HepG2 (cell line): ENCODE results near the gene GPRC5D. TPM values are rescaled to one million over a fixed set of nuclear protein-coding genes. Genes with fewer than 3 reads are reported as not detected.

Experiments
- ATM ChIP-seq: fragments of 450-650 bp; IDR thresholded peaks from 2 replicates; pipeline ENCODE4 v1.7.1; 2017; ENCODE audit warnings: mild to moderate bottlenecking, borderline replicate concordance
- FOXM1 ChIP-seq: sonication (generic); formaldehyde crosslinking; IDR thresholded peaks from 2 replicates; pipeline ENCODE4 v1.5.0; 2020; ENCODE audit warnings: missing genetic modification reagents
- HOXA7 ChIP-seq: sonication (generic); formaldehyde crosslinking; IDR thresholded peaks from 2 replicates; pipeline ENCODE4 v1.8.1; 2022; ENCODE audit warnings: mild to moderate bottlenecking, missing genetic modification reagents, moderate library complexity
- KDM4B ChIP-seq: sonication (generic); formaldehyde crosslinking; IDR thresholded peaks from 2 replicates; pipeline ENCODE4 v1.4.0; 2020; ENCODE audit warnings: missing genetic modification reagents
- NR1H2 ChIP-seq: sonication (generic); formaldehyde crosslinking; IDR thresholded peaks from 2 replicates; pipeline ENCODE4 v1.8.1; 2022; ENCODE audit warnings: low read depth, missing genetic modification reagents, borderline replicate concordance
- SNRNP70 ChIP-seq: fragments of 200-400 bp; formaldehyde crosslinking; IDR thresholded peaks from 2 replicates; pipeline ENCODE4 v1.6.1; 2017; ENCODE audit warnings: mild to moderate bottlenecking, low read depth, low read length, moderate library complexity
- SUZ12 ChIP-seq: fragments of 150-350 bp; IDR thresholded peaks from 2 replicates; pipeline ENCODE4 v1.6.1; 2014; ENCODE audit warnings: low read depth, low read length
- SYNCRIP ChIP-seq: fragments of 200-400 bp; formaldehyde crosslinking; IDR thresholded peaks from 2 replicates; pipeline ENCODE4 v1.6.1; 2018; ENCODE audit warnings: mild to moderate bottlenecking, low read depth, low read length; ENCODE audit not compliant: insufficient read depth
- TAF15 ChIP-seq: fragments of 200-400 bp; formaldehyde crosslinking; IDR thresholded peaks from one replicate; pipeline ENCODE4 v1.6.1; 2018; ENCODE audit warnings: mild to moderate bottlenecking, low read depth, low read length; ENCODE audit not compliant: poor library complexity, severe bottlenecking
- WIZ ChIP-seq: sonication (generic); formaldehyde crosslinking; IDR thresholded peaks from 2 replicates; pipeline ENCODE4 v1.5.1; 2020; ENCODE audit warnings: mild to moderate bottlenecking, missing genetic modification reagents
- ZEB1 ChIP-seq: IDR thresholded peaks from 2 replicates; pipeline ENCODE4 v1.6.1; 2012; ENCODE audit warnings: mild to moderate bottlenecking, low read depth, inconsistent platforms; ENCODE audit not compliant: insufficient replicate concordance
- ZNF20 ChIP-seq: sonication (generic); formaldehyde crosslinking; IDR thresholded peaks from 2 replicates; pipeline ENCODE4 v1.4.0; 2020; ENCODE audit warnings: mild to moderate bottlenecking, moderate library complexity, missing genetic modification reagents
- ZNF234 ChIP-seq: sonication (generic); formaldehyde crosslinking; conservative IDR thresholded peaks from 2 replicates; pipeline ENCODE4 v1.5.1; 2020; ENCODE audit warnings: mild to moderate bottlenecking, missing genetic modification reagents
- ZNF335 ChIP-seq: sonication (generic); formaldehyde crosslinking; IDR thresholded peaks from 2 replicates; pipeline ENCODE4 v1.4.0; 2020; ENCODE audit warnings: missing genetic modification reagents
- ZNF589 ChIP-seq: sonication (generic); formaldehyde crosslinking; conservative IDR thresholded peaks from 2 replicates; pipeline ENCODE4 v1.8.0; 2022; ENCODE audit warnings: mild to moderate bottlenecking, moderate library complexity, missing genetic modification reagents
- ZNF619 ChIP-seq: sonication (generic); formaldehyde crosslinking; IDR thresholded peaks from 2 replicates; pipeline ENCODE4 v1.4.0; 2020; ENCODE audit warnings: mild to moderate bottlenecking, missing genetic modification reagents
- ZNF792 ChIP-seq: IDR thresholded peaks from 2 replicates; pipeline ENCODE4 v1.6.1; 2016
- polyA plus RNA-seq, 8 experiments: library from polyadenylated mRNA; depleted of rRNA in 3 of 8; stranded (reverse) in 7 of 8; unstranded in 1 of 8; fragments of >200 nt; fragmentation: Illumina TruSeq in 4 of 8; extraction: Trizol in 4 of 8; gene quantifications; 2 replicates each; pipeline versions ENCODE4 v1.2.1 to v1.2.3, GENCODE V29; 2011 to 2016; ENCODE audit warnings: low read depth in 4 of 8, missing spikeins in 1 of 8, mixed read lengths in 1 of 8; ENCODE audit not compliant: insufficient read depth in 1 of 8
- total RNA-seq, 5 experiments: library from RNA; depleted of rRNA; stranded (reverse); fragments of >200 nt; fragmentation: Illumina TruSeq; extraction: Trizol; gene quantifications; 2 replicates each; pipeline ENCODE4 v1.2.3, GENCODE V29; 2016; ENCODE audit warnings: low read depth in 1 of 5
- TF ChIP-seq, protein P1 (sequence below): sonication (generic); formaldehyde crosslinking; IDR thresholded peaks from 2 replicates; pipeline ENCODE4 v1.4.0; 2020; ENCODE audit warnings: missing genetic modification reagents, borderline replicate concordance
- TF ChIP-seq, protein P2 (sequence below): sonication (generic); formaldehyde crosslinking; IDR thresholded peaks from 2 replicates; pipeline ENCODE4 v1.5.1; 2020; ENCODE audit warnings: missing genetic modification reagents, mild to moderate bottlenecking, borderline replicate concordance
- TF ChIP-seq, protein P3 (sequence below): sonication (generic); formaldehyde crosslinking; IDR thresholded peaks from 2 replicates; pipeline ENCODE4 v1.4.0; 2020; ENCODE audit warnings: missing genetic modification reagents
- TF ChIP-seq, protein P4 (sequence below): sonication (generic); formaldehyde crosslinking; IDR thresholded peaks from 2 replicates; pipeline ENCODE4 v1.5.0; 2020; ENCODE audit warnings: mild to moderate bottlenecking, missing genetic modification reagents, borderline replicate concordance

The GPRC5D gene
- total and polyA plus RNA-seq, 2 of the 13 experiments (the other 11 are each of a cell fraction or from before 2014, with no cell fraction given), result not detected

DNA sequence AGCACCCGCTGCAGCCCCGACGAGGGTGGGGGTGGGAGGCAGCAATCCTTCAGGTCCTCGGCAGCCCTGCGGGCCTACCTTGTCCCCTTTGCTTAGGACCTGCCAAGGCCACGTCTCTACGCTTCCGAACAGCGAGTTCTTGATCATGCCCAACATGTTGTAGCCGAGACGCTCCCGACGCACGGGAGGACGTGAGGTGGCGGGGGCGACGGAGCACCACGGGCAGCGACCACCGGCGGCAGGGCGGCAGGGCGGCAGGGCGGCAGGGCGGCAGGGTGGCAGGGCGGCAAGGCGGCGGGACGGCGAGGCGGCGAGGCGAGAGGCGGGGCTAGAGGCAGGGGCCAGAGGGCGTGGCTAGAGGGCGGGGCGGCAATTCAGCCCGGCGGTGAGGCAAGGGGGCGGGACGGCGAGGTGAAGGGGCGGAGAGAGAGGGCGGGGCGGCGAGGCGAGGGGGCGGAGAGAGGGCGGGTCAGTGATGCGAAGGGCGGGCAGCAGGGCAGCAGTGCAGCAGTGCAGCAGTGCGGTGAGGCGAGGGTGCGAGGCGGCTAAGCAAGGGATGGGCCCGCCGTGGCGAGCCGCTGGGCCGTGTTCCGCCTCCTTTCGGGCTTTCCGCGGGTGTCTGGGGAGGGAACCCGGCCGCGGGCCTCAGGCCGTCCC is 48.1 kb upstream of the GPRC5D start, which contains the start of gene HEBP1 (continued):
- no peak for TF ChIP-seq ATM
- TF ChIP-seq TAF15, result no peak
- no peak for TF ChIP-seq SNRNP70
- TF ChIP-seq KDM4B (CRISPR knock-in tag), result 0 out of 2 replicates have a peak, but pooled peaks have one; percentile 41
- TF ChIP-seq SYNCRIP, result no peak
- no peak for TF ChIP-seq ZNF20 (CRISPR knock-in tag)
- TF ChIP-seq ZNF335, result no peak
- TF ChIP-seq ZNF619 (CRISPR knock-in tag), result no peak
- TF ChIP-seq, protein P1, sequence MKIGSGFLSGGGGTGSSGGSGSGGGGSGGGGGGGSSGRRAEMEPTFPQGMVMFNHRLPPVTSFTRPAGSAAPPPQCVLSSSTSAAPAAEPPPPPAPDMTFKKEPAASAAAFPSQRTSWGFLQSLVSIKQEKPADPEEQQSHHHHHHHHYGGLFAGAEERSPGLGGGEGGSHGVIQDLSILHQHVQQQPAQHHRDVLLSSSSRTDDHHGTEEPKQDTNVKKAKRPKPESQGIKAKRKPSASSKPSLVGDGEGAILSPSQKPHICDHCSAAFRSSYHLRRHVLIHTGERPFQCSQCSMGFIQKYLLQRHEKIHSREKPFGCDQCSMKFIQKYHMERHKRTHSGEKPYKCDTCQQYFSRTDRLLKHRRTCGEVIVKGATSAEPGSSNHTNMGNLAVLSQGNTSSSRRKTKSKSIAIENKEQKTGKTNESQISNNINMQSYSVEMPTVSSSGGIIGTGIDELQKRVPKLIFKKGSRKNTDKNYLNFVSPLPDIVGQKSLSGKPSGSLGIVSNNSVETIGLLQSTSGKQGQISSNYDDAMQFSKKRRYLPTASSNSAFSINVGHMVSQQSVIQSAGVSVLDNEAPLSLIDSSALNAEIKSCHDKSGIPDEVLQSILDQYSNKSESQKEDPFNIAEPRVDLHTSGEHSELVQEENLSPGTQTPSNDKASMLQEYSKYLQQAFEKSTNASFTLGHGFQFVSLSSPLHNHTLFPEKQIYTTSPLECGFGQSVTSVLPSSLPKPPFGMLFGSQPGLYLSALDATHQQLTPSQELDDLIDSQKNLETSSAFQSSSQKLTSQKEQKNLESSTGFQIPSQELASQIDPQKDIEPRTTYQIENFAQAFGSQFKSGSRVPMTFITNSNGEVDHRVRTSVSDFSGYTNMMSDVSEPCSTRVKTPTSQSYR (CRISPR knock-in tag), result no peak
- TF ChIP-seq, protein P2, sequence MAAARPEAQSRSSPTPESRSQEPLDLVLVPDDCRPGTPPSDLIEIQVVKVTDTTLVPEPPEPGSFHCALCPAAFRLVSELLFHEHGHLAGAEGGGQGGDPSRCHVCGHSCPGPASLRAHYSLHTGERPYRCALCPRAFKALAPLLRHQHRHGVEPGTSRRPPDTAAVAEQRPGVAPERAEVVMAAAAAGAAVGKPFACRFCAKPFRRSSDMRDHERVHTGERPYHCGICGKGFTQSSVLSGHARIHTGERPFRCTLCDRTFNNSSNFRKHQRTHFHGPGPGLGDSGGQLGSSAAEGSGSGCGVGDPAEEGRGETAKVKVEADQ (CRISPR knock-in tag), result peak; percentile 40; the same call in 1 of the 2 replicates
- TF ChIP-seq, protein P3, sequence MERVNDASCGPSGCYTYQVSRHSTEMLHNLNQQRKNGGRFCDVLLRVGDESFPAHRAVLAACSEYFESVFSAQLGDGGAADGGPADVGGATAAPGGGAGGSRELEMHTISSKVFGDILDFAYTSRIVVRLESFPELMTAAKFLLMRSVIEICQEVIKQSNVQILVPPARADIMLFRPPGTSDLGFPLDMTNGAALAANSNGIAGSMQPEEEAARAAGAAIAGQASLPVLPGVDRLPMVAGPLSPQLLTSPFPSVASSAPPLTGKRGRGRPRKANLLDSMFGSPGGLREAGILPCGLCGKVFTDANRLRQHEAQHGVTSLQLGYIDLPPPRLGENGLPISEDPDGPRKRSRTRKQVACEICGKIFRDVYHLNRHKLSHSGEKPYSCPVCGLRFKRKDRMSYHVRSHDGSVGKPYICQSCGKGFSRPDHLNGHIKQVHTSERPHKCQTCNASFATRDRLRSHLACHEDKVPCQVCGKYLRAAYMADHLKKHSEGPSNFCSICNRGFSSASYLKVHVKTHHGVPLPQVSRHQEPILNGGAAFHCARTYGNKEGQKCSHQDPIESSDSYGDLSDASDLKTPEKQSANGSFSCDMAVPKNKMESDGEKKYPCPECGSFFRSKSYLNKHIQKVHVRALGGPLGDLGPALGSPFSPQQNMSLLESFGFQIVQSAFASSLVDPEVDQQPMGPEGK (CRISPR knock-in tag), result no peak
- no peak for TF ChIP-seq ZNF234 (CRISPR knock-in tag)
- no peak for TF ChIP-seq ZNF792 (CRISPR knock-in tag)
- no peak for TF ChIP-seq SUZ12
- peak; percentile 67; the same call in 1 of the 2 replicates for TF ChIP-seq ZNF589 (CRISPR knock-in tag)
- TF ChIP-seq ZEB1, result no peak
- no peak for TF ChIP-seq WIZ
- TF ChIP-seq, protein P4, sequence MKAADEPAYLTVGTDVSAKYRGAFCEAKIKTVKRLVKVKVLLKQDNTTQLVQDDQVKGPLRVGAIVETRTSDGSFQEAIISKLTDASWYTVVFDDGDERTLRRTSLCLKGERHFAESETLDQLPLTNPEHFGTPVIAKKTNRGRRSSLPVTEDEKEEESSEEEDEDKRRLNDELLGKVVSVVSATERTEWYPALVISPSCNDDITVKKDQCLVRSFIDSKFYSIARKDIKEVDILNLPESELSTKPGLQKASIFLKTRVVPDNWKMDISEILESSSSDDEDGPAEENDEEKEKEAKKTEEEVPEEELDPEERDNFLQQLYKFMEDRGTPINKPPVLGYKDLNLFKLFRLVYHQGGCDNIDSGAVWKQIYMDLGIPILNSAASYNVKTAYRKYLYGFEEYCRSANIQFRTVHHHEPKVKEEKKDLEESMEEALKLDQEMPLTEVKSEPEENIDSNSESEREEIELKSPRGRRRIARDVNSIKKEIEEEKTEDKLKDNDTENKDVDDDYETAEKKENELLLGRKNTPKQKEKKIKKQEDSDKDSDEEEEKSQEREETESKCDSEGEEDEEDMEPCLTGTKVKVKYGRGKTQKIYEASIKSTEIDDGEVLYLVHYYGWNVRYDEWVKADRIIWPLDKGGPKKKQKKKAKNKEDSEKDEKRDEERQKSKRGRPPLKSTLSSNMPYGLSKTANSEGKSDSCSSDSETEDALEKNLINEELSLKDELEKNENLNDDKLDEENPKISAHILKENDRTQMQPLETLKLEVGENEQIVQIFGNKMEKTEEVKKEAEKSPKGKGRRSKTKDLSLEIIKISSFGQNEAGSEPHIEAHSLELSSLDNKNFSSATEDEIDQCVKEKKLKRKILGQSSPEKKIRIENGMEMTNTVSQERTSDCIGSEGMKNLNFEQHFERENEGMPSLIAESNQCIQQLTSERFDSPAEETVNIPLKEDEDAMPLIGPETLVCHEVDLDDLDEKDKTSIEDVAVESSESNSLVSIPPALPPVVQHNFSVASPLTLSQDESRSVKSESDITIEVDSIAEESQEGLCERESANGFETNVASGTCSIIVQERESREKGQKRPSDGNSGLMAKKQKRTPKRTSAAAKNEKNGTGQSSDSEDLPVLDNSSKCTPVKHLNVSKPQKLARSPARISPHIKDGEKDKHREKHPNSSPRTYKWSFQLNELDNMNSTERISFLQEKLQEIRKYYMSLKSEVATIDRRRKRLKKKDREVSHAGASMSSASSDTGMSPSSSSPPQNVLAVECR (CRISPR knock-in tag), result peak; percentile 50
- TF ChIP-seq NR1H2 (CRISPR knock-in tag), result no peak
- peak; percentile 81; the same call in 1 of the 2 replicates for TF ChIP-seq HOXA7 (CRISPR knock-in tag)
- no peak for TF ChIP-seq FOXM1 (CRISPR knock-in tag)
